Stimulated activated CD4-positive, alpha-beta T cell treated with anti-CD3 and anti-CD28 coated beads, Interleukin-4, amount 100 ng/mL, for 24 hours (primary cell): ENCODE measurements around the gene RHEB.

Experiments
- DNase-seq: peaks from one replicate; pipeline ENCODE4 v3.0.0-alpha.2; 2020

RHEB gene

DNA sequence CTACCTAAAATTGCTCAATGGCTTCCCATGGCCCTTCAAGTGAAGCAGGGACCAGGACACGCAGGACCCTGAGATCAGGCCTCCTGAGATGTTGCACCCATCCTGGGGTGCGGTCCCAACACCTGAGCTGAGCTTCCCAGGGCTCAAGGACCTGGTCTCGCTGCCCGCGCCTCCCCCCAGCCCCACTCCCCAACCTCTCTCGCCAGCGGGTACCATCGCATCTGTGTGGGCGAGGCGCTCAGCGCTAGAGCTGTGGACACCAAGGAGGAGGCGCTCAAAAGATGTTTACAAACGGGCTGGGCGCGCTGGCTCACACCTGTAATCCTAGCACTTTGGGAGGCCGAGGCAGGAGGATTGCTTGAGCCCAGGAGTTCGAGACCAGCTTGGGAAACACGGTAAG is 72.4 kb downstream of the RHEB start:
- DNase-seq = no peak

DNA sequence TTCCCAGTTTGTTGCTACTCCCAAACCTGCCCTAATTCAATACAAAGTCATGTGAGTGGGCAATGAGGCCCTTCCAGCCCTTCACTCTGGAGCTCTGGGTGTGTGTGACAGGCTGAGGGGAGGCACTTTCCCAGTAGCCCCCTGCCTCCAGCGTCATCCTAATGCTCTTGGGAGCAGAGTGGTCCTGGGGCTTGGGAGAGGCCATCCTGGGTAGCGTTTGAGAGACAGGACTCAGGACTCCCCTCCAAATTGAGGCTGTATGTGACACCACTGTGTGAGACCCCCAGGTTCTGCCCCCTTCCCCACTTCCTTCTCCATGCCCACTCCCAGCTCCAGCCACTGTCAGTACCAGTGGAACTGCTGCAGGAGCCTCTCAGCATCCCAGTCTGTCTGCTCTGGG is 73.3 kb downstream of the RHEB start:
- DNase-seq = no peak

DNA sequence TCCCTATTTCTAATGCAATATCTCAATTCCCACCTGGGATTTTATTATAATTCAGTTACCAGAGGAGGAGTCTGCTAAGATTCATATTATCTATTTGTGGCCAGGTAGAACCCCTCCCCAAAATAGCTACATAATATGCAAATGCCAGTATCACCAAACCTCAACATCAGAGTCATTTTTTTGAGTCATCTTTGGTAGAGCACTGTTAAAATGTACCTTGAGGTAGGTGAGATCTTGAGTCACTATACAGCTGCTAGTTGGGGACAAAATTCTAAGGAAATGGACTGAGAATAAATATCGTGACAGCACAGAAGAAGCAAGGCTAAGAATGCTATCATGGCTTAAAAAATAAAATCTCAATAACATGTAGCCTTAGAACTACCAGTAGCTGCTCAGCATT is 75.1 kb downstream of the RHEB start:
- no peak for DNase-seq

DNA sequence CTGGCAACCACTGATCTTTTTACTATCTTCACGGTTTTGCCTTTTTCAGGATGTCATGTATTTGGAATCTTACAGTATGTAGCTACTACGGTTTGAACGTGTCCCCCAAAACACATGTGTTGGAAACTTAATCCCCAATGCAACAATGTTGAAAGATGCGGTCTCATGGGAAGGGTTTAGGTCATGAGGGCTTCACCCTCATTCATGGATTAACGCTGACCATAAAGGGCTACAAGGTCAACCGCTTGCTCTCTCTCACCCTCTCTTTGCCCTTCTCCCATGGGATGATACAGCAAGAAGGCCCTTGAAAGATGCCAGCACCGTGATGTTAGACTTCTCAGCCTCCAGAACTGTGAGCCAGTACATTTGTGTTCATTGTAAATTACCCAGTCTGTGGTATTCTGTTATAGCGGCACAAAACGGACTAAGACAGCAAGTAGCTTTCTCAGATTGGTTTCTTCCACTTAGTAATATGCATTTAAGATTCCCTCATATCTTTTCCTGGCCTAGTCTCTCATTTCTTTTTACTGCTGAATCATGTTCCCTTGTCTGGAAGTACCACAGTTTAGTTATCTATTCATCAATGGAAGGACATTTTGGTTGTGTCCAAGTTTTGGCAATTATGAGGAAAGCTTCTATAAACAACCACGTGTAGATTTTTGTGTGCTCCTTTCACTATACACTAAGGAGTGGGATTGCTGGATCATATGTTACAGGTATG is 76.8 kb downstream of the RHEB start:
- no peak for DNase-seq

DNA sequence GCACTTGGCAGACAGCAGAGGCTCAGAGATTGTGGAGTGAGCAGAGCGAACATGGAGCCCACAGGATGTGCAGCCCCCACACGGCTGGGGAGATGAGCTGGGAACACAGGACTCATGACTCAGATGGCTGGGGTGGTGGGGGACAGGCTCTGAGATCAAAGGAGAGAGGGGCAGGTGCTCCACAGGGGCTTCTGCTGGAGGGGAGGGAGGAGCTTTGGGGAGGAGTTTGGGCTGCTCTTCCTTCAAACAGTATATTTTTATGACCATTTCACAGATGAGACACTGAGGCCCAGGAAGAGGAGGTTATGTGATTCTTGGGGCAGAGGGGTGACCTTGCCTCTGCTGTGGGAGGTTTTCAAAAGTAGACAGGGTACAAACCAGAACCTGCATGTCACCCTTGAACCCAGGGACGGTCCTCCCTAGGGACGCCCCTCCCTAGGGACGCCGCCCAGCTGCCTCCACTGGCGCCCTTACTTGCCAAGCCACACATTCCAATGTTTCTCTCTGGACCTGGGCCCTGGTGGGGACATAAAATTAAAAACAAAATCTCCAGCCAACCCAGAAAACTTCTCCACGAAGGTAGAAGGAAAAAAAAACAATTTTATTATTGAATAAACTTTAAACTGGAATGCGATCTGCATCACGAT is 78.8 kb downstream of the RHEB start:
- DNase-seq = no peak

DNA sequence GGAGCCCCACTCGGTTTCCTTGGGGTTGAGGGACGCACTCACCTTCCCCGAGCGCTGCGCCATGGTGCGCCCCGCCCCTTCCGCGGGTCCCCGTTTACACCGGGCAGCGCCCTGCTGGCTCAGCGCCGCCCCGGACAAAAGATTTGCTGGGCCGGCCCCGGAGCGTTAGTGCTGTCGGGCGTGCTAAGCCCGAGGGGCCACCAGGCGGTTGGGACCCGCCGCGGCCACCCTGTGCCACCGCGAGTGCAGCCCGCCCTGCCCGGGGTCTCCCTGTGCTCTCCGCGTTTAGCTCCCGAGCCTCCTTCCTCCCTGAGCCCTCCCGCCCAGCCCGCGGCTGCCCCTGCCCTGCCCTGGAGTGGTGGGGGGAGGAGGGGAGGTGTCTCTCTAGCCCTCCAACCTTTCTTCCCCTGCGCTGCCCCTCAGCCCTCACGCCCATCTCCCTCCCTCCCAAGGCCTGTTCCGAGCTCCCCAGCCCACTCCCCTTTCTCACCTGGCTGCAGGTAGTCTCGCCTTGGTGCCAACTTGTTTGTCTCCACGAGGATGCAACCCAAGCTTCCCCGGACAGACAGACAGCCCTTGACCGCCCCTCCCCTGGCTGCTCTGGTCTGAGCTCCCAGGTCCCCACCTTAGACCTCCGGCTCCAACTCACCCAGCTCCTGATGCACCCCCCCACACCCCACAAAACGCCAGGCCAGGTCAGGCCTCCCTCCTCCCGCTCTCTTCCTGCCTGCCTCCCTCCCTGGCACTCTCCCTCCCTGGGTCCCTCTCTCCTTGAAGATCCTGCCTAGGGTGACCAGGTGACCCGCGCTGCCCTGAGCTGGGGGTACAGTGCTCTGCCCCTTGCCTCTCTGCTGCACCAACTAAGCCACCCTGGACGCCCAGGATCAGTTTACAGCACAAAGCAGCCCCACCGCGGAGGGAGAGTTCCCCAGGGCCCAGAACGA is 79.6 kb downstream of the RHEB start, which contains the start of gene CRYGN:
CRYGN (minus strand) TSS at position 287 of the 944 bp plus-strand sequence; CDS start at position 63, 224 bp downstream.
- no peak for DNase-seq

DNA sequence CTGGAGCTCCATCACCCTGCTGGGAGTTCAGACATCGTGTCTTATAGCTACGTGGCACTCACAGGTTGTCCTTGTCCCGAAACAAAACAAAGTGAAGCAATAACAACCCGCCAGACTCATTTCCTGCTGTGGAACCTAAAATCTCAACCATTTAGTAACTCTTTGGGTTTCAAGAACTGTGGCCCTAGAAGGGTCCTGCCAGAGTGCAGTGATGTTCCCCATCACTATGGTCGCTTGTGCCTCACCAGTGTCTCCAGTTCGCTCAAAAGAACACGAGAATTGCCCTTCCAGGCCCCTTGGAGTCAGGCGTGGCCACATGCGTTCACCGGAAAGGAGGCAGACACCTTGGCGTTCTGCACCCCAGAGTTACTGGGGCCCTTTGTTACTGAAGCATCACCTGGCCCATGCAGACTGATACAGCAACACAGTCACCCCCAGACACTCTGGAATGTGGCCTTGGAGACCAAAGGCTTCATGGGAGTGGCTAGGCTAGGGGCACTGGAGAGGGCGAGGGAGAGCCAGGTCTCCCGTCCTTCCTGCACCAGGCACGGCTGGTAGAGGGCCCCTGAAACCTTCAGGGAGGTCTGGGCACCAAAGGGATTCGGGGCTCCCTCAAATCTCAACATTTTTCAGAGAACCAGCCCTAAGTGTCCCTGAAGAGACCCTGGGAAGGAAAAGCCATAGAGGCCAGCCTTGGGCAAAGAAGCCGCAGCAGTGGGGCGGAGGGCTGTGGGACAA is 80.7 kb downstream of the RHEB start:
- no peak for DNase-seq

DNA sequence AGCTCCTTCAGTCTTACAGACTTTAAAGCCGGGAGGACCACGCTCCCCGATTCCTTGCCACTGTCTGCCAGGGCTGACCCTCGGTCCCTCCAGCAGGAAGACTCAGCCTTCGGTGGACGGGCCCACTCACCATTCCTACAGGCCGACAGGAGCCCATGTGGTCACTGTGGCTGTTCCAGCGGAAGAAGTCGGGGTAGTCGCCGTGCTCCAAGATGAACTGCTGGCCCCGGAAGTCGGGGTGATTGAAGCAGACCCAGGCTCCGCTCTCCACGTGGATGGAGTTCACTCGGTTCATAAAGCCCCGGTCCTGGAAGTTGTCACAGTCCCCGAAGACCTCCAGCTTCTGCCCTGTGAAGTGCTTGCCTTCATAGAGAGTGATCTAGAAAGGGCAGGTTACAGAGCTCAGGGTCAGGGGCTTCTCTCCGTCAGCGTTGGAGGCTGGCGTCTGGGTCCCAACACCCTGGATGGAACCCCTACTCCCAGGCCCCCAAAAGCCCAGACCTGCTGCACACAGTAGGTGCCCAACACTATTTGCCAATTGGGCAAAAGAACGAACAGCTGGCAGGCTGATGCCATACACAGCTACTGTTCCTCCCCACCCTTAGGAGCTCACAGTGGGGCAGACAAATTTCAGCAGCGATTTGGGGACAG is 81.7 kb downstream of the RHEB start:
- no peak for DNase-seq

DNA sequence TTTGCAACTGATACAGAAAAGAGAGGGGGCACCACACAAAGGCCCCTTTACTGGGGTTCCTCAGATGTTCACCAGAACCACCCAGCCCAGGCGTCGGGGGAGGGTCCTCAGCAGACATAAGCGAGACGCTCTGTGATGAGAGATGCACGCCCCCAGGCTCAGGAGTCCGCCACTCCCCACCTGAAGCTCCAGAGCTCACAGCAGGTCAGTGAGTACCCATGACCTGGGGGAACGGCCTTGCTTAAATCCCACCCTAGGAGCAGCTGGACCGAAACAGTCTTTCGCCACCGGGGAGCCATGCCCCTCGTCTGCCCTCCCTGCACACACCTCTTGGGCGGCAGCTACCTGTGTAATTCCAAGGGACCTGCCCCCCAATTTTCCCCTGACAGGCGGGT is 82.5 kb downstream of the RHEB start:
- no peak for DNase-seq

DNA sequence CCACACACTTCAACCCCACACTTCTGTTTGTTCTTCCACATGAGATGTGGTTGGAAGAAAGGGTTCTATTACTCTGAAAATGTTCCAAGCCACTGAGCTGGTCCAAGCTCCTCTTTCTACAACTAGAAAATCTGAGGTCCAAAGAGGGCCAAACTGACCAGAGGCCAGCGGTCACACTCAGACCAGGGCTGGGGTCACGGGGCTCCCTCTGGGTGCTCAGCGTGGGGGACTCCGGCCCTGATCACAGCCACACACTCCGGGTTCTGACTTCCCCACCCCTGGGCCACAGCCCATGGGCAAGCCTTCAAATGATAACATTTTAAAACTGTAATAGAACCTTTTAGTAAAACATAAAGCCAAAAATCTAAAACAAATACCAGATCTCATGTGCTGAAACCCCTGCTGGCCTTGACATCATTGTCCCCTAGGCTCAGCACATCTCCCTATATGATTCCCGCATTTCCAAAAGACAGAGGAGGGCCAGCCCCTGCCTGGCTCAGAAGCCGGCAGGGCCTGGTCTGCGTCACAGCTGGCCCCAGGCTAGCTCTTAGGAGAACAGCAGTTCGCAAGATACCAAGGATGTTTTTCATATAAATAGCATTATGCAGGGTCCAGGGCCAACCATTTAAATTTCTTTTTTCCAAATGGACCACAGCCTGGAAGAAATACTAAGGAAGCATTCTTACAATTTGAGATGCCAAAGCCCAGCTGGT is 83.1 kb downstream of the RHEB start:
- no peak for DNase-seq

DNA sequence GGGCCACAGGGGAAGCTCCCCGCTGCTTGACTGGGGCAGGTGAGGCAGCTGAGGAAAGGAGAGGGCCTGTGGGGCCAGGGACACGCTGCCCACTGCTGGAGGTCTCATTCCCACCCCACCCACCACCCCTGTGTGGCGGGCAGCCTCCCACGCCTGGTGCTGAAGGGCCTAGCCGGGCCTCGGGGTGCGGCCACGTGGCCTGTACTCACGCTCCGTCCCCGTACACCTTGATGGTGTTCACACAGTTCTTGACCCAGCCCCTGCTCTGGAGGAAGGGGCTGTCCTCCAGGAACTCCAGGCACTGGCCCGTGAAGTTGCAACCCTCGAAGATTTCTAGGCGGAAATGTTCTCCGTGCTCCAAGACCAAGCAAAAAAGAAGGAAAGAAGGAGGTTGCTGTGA is 83.7 kb downstream of the RHEB start:
- no peak for DNase-seq

DNA sequence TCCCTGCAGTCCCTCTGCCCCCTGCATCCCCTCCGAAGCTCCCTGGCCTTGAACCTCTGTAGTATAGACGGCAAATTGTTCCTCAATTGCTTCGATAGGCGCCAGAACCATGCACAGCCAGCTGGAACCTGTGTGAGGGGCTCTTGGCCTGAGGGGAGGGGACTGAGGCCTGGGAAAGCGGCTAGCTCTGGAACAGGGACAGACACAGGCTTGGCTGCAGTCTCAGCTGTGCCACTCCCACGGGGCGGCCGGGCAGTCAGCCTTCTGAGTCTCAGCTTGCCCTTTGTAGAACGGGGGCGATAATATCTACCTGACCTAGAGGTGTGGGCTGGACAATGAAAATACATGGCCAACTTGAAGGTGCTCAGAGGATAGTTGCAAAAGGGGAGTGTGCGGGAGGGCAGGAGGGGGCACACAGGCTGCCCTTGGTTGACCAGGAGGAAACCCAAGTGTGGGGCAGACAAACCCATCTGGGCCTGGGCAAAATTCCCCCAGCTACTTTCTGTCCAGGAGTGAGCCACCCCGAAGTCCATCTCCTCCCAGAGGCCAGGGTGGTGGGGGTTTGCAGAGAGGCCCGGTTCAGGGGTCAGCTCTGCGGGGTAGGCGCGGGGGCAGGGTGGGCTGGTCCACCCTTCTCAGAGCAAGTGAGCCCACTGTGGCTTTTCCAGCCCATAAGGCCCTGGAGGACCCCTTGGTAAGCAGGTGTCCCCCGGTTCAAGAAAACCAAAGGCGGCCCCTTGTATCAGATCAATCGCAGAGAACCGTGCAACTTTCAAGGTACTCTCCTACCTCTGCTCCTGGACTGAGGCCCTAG is 84.4 kb downstream of the RHEB start:
- no peak for DNase-seq

DNA sequence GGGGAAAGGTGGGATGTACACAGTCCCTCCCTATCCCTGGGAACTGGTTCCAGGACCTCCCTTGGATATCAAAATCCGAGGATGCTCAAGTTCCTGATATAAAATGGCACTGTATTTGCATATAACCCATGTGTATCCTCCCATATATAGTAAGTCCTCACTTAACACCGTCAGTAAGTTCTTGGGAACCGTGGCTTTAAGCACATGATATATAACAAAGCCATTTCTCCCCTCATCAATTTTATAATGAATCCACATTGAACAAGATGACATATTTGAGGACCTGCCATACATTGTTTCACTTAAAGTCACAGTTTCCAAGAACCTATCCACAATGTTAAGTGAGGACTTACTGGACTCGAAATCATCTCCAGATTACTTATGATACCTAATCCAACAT is 85.1 kb downstream of the RHEB start:
- DNase-seq = no peak

DNA sequence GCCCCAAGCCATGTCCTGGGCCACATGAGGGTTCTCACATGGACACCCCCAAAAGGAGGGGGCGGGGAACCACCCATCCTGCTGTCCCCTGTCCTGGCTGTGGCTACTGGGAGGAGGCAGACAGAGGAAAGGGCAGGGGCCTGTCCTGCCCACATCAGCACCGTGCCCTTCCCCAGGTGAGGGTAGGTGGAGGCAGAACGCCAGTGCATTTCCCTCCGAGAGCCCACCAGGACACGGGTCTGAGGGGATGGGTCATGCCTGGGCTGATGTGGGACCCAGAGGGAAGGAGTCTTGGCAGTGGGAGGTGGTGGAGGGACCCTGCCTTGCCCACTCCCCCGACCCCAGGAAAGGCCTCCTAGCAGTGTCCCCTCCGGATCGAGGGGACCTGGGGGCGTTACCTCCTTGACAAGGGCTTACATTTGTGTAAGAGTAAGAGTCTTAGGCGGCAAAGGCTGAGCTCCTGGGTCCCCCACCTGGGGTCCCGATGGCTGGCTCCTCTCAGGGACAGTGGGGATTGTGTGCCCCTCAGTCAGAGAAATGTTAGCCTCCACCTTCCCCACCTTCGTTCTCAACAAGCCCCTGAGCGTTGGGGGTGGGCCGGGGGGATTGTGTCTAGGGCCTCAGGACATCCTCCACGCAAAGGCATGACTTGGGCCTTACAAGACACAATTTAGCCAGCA is 85.8 kb downstream of the RHEB start:
- no peak for DNase-seq

DNA sequence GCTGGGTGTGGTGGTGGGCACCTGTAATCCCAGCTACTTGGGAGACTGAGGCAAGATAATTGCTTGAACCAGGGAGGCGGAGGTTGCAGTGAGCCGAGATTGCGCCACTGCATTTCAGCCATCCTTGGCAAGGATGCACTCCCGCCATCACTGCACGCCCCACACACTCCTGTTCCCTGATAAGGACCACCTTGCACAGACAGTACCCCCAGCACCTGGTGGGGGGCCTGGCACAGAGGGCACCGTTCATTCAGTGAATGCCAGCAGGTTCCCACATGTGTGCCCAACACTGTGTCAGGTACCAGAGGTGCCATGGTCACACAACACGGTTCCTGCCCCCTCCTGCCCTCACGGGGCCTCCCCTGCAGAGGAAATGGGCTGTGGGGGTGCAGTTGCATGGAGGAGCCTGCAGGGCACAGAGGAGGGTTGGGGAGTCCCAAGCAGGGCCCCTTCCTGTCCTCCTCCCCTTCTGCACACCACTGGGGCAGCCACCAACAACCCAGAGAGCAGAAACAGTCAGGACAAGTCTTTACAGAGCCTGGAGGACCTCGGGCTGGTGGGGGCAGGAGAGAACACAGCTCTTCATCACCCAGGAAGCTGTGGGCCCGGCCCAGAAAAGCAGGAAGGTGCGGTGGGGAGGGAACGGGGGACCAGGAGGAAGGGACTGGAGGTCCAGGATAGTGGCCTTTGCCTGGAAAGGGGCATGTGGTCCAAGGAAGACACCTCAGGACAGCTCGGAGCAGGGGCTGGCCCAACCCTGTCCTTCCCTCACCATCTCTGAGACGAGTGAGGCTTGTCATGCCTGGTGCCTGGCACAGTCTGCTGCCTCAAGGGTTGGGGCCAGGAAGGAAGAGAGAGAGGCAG is 86.8 kb downstream of the RHEB start:
- peak; percentile 62 for DNase-seq

DNA sequence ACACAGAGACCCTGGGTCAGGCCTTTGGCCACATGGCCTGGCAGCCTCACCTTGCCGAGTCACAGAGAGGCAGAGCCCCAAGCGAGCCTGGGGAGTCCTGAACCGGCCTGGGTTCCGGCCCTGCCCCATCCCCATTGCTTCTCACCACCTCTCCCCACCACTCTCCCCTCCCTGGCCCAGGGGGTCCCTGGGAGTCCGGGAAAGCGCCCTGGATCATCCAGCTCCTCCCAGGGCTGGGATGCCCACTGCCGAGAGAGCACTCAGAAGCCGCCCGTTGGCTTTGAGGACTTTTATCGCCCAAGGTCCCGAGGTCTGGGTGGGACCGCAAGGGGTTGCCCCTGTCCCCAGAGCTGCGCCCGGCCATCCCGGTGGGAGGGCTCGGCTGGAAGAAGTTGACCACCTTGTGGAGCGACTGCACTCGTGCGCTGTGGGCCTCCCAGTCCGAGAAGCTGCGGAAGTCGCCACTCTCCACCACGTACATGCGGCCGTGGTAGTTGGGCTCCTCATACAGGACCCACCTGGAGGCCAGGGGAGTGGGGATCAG is 87.9 kb downstream of the RHEB start:
- DNase-seq = no peak

DNA sequence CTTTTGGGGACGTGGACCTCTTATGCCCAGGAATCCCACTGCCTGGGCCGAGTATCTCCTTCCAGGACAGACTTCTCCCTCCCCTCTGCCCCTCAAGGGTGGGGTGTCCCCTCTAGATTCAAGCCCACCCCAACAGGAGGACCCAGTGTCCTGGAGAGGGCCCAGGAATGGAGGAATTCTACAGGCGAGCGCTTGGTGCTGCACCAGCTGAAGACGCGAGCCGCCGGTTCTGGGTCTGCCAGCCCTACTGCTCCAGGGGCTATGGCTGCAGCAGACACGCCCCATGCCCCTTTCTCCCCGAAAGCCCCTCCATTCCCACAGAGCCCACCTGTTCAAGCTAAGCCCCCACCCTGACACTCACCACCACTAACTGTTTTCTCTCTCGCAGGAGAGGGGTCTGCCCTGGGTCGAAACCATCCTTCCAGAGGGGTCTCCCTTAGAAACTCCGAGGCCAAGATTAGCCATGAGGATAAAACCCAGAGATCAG is 88.4 kb downstream of the RHEB start:
- no peak for DNase-seq

DNA sequence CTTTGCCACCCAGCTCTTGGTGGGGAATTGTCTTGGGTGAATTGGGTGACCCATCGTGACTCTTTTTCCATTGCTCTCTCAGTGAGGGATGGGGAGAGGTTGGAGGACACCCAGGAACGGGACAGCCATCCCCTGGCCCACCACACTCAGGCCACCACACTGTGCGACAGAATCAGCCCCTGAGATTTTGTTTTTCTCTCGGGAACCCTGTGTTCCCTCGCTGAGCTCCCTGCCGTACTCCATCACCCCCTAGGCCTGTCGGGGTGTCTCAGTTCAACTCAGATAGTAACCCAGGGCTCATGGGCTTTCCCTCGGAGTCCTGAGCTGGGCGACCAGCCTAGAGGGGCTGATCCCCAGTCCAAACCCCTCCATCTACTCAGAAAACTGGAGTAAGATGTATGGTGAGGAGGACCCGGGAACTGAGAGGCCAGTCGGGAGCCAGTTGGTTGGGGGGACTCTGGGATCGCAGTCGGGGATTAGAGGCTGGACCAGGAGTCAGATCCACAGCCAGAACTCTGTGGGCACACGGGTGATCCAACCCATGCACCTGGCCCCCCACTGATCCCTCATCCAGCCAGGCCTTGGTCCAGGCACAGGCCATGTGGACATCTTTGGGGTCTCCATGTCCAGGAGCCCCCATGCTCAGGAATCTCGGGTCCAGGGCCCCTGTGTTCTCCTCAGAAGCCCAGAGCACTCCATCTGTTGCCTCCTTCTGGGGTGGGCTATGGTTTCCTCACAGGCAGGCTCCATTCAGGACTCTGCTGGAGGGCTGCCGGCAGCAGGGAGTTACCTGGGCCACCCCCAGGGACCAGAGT is 89.1 kb downstream of the RHEB start:
- DNase-seq = no peak
